H1 (cell line): ENCODE results near the gene SLC24A3. TPM values are rescaled to one million over a fixed set of nuclear protein-coding genes. Genes with fewer than 3 reads are reported as not detected.

Source experiments
- CTCF ChIA-PET: fragments of 300-600 bp; sonication (Branson Sonifier 250); formaldehyde crosslinking; loops from one replicate; lab custom pipeline; 2021; ENCODE audit not compliant: partially characterized antibody; lab: Charles Lee
- POLR2A ChIA-PET: fragments of 300-600 bp; sonication (Branson Sonifier 250); formaldehyde crosslinking; loops from one replicate; lab custom pipeline; 2021; ENCODE audit warnings: inconsistent platforms; ENCODE audit not compliant: partially characterized antibody; lab: Charles Lee
- DNase-seq, 2 experiments: peaks; one replicate each; pipeline versions ENCODE4 v3.0.0 to v3.0.0-alpha.2; 2010 to 2022; ENCODE audit warnings: low spot score in 2 of 2, low read depth in 1 of 2, mixed read lengths in 1 of 2
- FAIRE-seq: peaks from 2 replicates; lab custom pipeline; 2011; peaks lifted over from hg19 to GRCh38; lab: Jason Lieb, UNC
- H2AFZ ChIP-seq: 2 replicates; pipeline ENCODE4 v1.8.1; 2012; ENCODE audit warnings: low read length, inconsistent platforms
- H2AK5ac ChIP-seq: 2 replicates; pipeline ENCODE4 v1.6.1; 2013; ENCODE audit warnings: low read depth, low read length
- H2BK120ac ChIP-seq: replicated peaks from 2 replicates; pipeline ENCODE3; 2013; ENCODE audit warnings: low read depth, low read length, inconsistent platforms
- H2BK12ac ChIP-seq: 2 replicates; pipeline ENCODE4 v1.6.1; 2013; ENCODE audit warnings: low read depth, low read length
- H2BK15ac ChIP-seq: 2 replicates; pipeline ENCODE4 v1.6.1; 2013; ENCODE audit warnings: low read length
- H2BK20ac ChIP-seq: 2 replicates; pipeline ENCODE4 v1.6.1; 2013; ENCODE audit warnings: low read length
- H2BK5ac ChIP-seq: 2 replicates; pipeline ENCODE4 v1.6.1; 2013; ENCODE audit warnings: low read depth, low read length
- H3K14ac ChIP-seq: 2 replicates; pipeline ENCODE4 v1.6.1; 2013; ENCODE audit warnings: inconsistent platforms; ENCODE audit not compliant: insufficient read length
- H3K18ac ChIP-seq: 2 replicates; pipeline ENCODE4 v1.6.1; 2013; ENCODE audit warnings: low read length; ENCODE audit errors: extremely low read depth
- H3K23ac ChIP-seq: 2 replicates; pipeline ENCODE4 v1.6.1; 2013; ENCODE audit warnings: inconsistent platforms; ENCODE audit not compliant: insufficient read length
- H3K23me2 ChIP-seq: 2 replicates; pipeline ENCODE4 v1.6.1; 2013; ENCODE audit warnings: low read depth, low read length
- H3K27ac ChIP-seq: 2 replicates; pipeline ENCODE4 v1.6.1; 2011; ENCODE audit warnings: low read depth, low read length, inconsistent platforms
- H3K27me3 ChIP-seq, 4 experiments: replicated peaks in 1 of 4; 1 replicate in 1 of 4; 2 replicates in 3 of 4; pipeline versions ENCODE4 v1.6.1 to v1.8.1; 2011 to 2013; ENCODE audit warnings: low read length in 3 of 4, mild to moderate bottlenecking in 3 of 4, inconsistent platforms in 2 of 4, mixed read lengths in 2 of 4, moderate library complexity in 1 of 4; ENCODE audit not compliant: control insufficient read depth in 3 of 4, insufficient read depth in 3 of 4; ENCODE audit errors: extremely low read depth in 1 of 4
- H3K36me3 ChIP-seq, 4 experiments: 2 replicates each; pipeline versions ENCODE4 v1.6.1 to v1.8.1; 2011 to 2013; ENCODE audit warnings: mild to moderate bottlenecking in 4 of 4, low read length in 3 of 4, moderate library complexity in 2 of 4, control low read depth in 1 of 4, inconsistent platforms in 1 of 4; ENCODE audit not compliant: insufficient read depth in 4 of 4, control insufficient read depth in 2 of 4
- H3K4ac ChIP-seq: replicated peaks from 2 replicates; pipeline ENCODE3; 2013; ENCODE audit warnings: low read length, low read depth, mixed read lengths, inconsistent platforms; ENCODE audit not compliant: insufficient read length
- H3K4me1 ChIP-seq, 4 experiments: replicated peaks in 1 of 4; 1 replicate in 1 of 4; 2 replicates in 3 of 4; pipeline versions ENCODE4 v1.6.1 to v1.8.1; 2011 to 2013; ENCODE audit warnings: low read length in 3 of 4, inconsistent platforms in 2 of 4, mixed read lengths in 1 of 4; ENCODE audit not compliant: insufficient read depth in 4 of 4, control insufficient read depth in 3 of 4
- H3K4me2 ChIP-seq, 2 experiments: 2 replicates each; pipeline versions ENCODE4 v1.6.1 to v1.8.1; 2011 to 2013; ENCODE audit warnings: low read depth in 2 of 2, low read length in 2 of 2, control low read depth in 1 of 2, inconsistent platforms in 1 of 2, mild to moderate bottlenecking in 1 of 2; ENCODE audit not compliant: insufficient read depth in 1 of 2
- H3K4me3 ChIP-seq, 4 experiments: fragments of 200-600, 300-600 bp in 1 of 4; sonication (generic), shearing (Covaris generic), sonication (Bioruptor Twin) in 1 of 4; 2 replicates each; pipeline versions ENCODE4 v1.5.1 to v1.8.1; 2011 to 2016; ENCODE audit warnings: low read length in 4 of 4, low read depth in 3 of 4, control low read depth in 2 of 4, inconsistent platforms in 2 of 4, mild to moderate bottlenecking in 2 of 4, mixed read lengths in 1 of 4, moderate library complexity in 1 of 4; ENCODE audit not compliant: insufficient read depth in 2 of 4; ENCODE audit errors: extremely low read depth in 1 of 4
- H3K56ac ChIP-seq: replicated peaks from 2 replicates; pipeline ENCODE3; 2013; ENCODE audit warnings: low read depth, mild to moderate bottlenecking, mixed read lengths, low read length, inconsistent platforms; ENCODE audit not compliant: insufficient read length
- H3K79me1 ChIP-seq: 2 replicates; pipeline ENCODE4 v1.6.1; 2013; ENCODE audit warnings: low read depth, low read length, control low read depth
- H3K79me2 ChIP-seq, 2 experiments: 2 replicates each; pipeline versions ENCODE4 v1.6.1 to v1.8.1; 2012 to 2013; ENCODE audit warnings: low read length in 2 of 2, mild to moderate bottlenecking in 2 of 2, inconsistent platforms in 1 of 2; ENCODE audit not compliant: insufficient read depth in 2 of 2, control insufficient read depth in 1 of 2
- H3K9ac ChIP-seq, 4 experiments: replicated peaks in 1 of 4; 1 replicate in 1 of 4; 2 replicates in 3 of 4; pipeline versions ENCODE4 v1.6.1 to v1.8.1; 2011 to 2013; ENCODE audit warnings: low read depth in 3 of 4, low read length in 3 of 4, control low read depth in 2 of 4, mild to moderate bottlenecking in 2 of 4, moderate library complexity in 2 of 4, inconsistent platforms in 1 of 4; ENCODE audit errors: extremely low read depth in 1 of 4
- H3K9me3 ChIP-seq, 2 experiments: 2 replicates each; pipeline versions ENCODE4 v1.6.1 to v1.8.1; 2012 to 2013; ENCODE audit warnings: mild to moderate bottlenecking in 2 of 2, moderate library complexity in 2 of 2, control low read depth in 1 of 2, inconsistent platforms in 1 of 2, low read depth in 1 of 2, low read length in 1 of 2, mixed read lengths in 1 of 2; ENCODE audit not compliant: insufficient read depth in 2 of 2
- H4K20me1 ChIP-seq, 2 experiments: replicated peaks in 1 of 2; 2 replicates each; pipeline versions ENCODE3 to v1.8.1; 2011 to 2013; ENCODE audit warnings: inconsistent platforms in 2 of 2, low read length in 2 of 2, mild to moderate bottlenecking in 1 of 2; ENCODE audit not compliant: insufficient read depth in 2 of 2, control insufficient read depth in 1 of 2
- H4K5ac ChIP-seq: 2 replicates; pipeline ENCODE4 v1.6.1; 2013; ENCODE audit warnings: low read length, low read depth, mixed read lengths, inconsistent platforms; ENCODE audit not compliant: insufficient read length
- H4K8ac ChIP-seq: 2 replicates; pipeline ENCODE4 v1.8.0; 2013; ENCODE audit warnings: mild to moderate bottlenecking, moderate library complexity, low read length, inconsistent platforms; ENCODE audit not compliant: insufficient read depth; ENCODE audit errors: extremely low read depth
- H4K91ac ChIP-seq: replicated peaks from 2 replicates; pipeline ENCODE3; 2013; ENCODE audit warnings: low read length, mixed read lengths, inconsistent platforms; ENCODE audit not compliant: insufficient read length
- CTCF ChIP-seq, 3 experiments: IDR thresholded peaks; 1 replicate in 2 of 3; 2 replicates in 1 of 3; pipeline versions ENCODE4 v1.5.1 to v1.6.1; 2011; ENCODE audit warnings: low read length in 3 of 3, mild to moderate bottlenecking in 3 of 3, inconsistent platforms in 2 of 3, low read depth in 1 of 3, moderate library complexity in 1 of 3; ENCODE audit not compliant: insufficient read depth in 1 of 3; ENCODE audit errors: control extremely low read depth in 1 of 3
- EZH2 ChIP-seq: fragments of 200-600 bp; sonication (generic); IDR thresholded peaks from 2 replicates; pipeline ENCODE4 v1.7.1; 2012; ENCODE audit warnings: low read depth, mild to moderate bottlenecking, moderate library complexity, low read length, inconsistent platforms; ENCODE audit not compliant: severe bottlenecking
- RFX5 ChIP-seq: IDR thresholded peaks from 2 replicates; pipeline ENCODE4 v1.6.1; 2011; ENCODE audit warnings: low read depth, low read length, improper control_type of control experiment, borderline replicate concordance
- ZNF274 ChIP-seq: IDR thresholded peaks from 2 replicates; pipeline ENCODE4 v1.7.0; 2012; ENCODE audit warnings: low read length, borderline replicate concordance; ENCODE audit errors: extremely low read depth
- WGBS, 2 experiments: shearing (Covaris generic) in 1 of 2; methylation state at CpG; one replicate each; pipeline versions ENCODE4 v1.1.6 to v1.1.7; 2013 to 2015; ENCODE audit warnings: low lambda C conversion rate in 2 of 2, mixed read lengths in 2 of 2, inconsistent platforms in 1 of 2, low coverage in 1 of 2, missing lambda C conversion rate in 1 of 2; ENCODE audit not compliant: insufficient replicate concordance in 2 of 2, insufficient coverage in 1 of 2, insufficient read length in 1 of 2; ENCODE audit errors: extremely low coverage in 1 of 2, missing lambda C conversion rate in 1 of 2; 5-methylcytosine and 5-hydroxymethylcytosine counted together
- polyA plus RNA-seq, 7 experiments: library from polyadenylated mRNA; depleted of rRNA in 3 of 7; stranded (reverse) in 5 of 7; unstranded in 2 of 7; fragments of >200 nt in 5 of 7; fragments of 200-250 nt in 2 of 7; gene quantifications; 1 replicate in 5 of 7; 2 replicates in 1 of 7; 4 replicates in 1 of 7; pipeline versions ENCODE4 v1.2.1 to v1.2.3, GENCODE V29; 2011 to 2013; ENCODE audit warnings: missing spikeins in 2 of 7, mixed read lengths in 2 of 7
- total RNA-seq: library from RNA; stranded (reverse); fragmentation: NEBNext Ultra II Directional; extraction: Animal tissue kit (Norgen Biotek cat#: 25700); gene quantifications from 2 replicates; pipeline ENCODE4 v1.2.1, GENCODE V29; 2021

Gene SLC24A3
- total and polyA plus RNA-seq, 2 of the 8 experiments (the other 6 are each of a cell fraction or from before 2014, with no cell fraction given): 4.5 to 6.3 TPM

GRCh38 chr20:19457611-19458010 lies 245.2 kb downstream of the SLC24A3 start:
- DNase-seq: no peak
- H2AFZ ChIP-seq: no peak overlapping the region
- ChIA-PET CTCF (interaction anchor here (0.8 to 1.9 kb wide), 4 partner anchors 12 to 251 kb away, joined by 3 to 5 read pairs (median 4); no protein-coding TSS in a partner anchor), POLR2A (no interaction called here)
- no peak overlapping the region for H2BK15ac ChIP-seq
- no peaks in the 10 kb centered on the region for H3K27me3 ChIP-seq
- H3K9me3 ChIP-seq: no peaks in the 10 kb centered on the region
- H2BK12ac ChIP-seq: no peak overlapping the region
- H3K36me3 ChIP-seq: no peaks in the 10 kb centered on the region
- TF ChIP-seq EZH2 (no peak), CTCF (IDR thresholded peaks at IDR 0.05; ENCODE audit: control extremely low read depth in 1 of 3, insufficient read depth in 1 of 3, low read depth in 1 of 3, low read length in 3 of 3) (no peak), RFX5 (no peak), ZNF274 (no peak)
- FAIRE-seq: no peak
- H3K23ac ChIP-seq: no peak overlapping the region
- H4K5ac ChIP-seq: no peak overlapping the region
- no peak overlapping the region for H4K91ac ChIP-seq
- H2BK120ac ChIP-seq: no peak overlapping the region
- H2BK5ac ChIP-seq: no peak overlapping the region
- no peak overlapping the region for H4K8ac ChIP-seq
- no peaks in the 10 kb centered on the region for H3K79me1 ChIP-seq
- no peak overlapping the region for H3K4me2 ChIP-seq
- H3K14ac ChIP-seq: no peak overlapping the region
- H3K18ac ChIP-seq: no peak overlapping the region
- H3K23me2 ChIP-seq: no peaks in the 10 kb centered on the region
- WGBS, 2 experiments: 84% methylated on average over 3 of the region's 3 CpGs; no CpG with 5 or more reads in 1 of the 2 experiments
- no peaks in the 10 kb centered on the region for H3K79me2 ChIP-seq
- H2AK5ac ChIP-seq: no peak overlapping the region
- H3K4me3 ChIP-seq: no peak overlapping the region
- no peak overlapping the region for H3K56ac ChIP-seq
- no peaks in the 10 kb centered on the region for H3K4me1 ChIP-seq
- no peak overlapping the region for H2BK20ac ChIP-seq
- H4K20me1 ChIP-seq: no peaks in the 10 kb centered on the region
- no peak overlapping the region for H3K9ac ChIP-seq
- no peak overlapping the region for H3K27ac ChIP-seq
- no peak overlapping the region for H3K4ac ChIP-seq
